Body of pancreas (tissue), 4 donors: ENCODE data around the gene ABI3BP. TPM values are rescaled to one million over a fixed set of nuclear protein-coding genes. Genes with fewer than 3 reads are reported as not detected.

Experiments used
- ATAC-seq: fragments of 150-250 bp; one replicate; pipeline ENCODE4 v1.9.1; 2016
- DNase-seq, 4 donors: peaks; one replicate each; pipeline ENCODE4 v3.0.0-alpha.2; 2019
- H3K27ac ChIP-seq, 4 donors: fragments of 200-600 bp; sonication (generic); 1 replicate in 3 of 4; 2 replicates in 1 of 4; pipeline versions ENCODE4 v1.5.1 to v1.6.1; 2016 to 2019; ENCODE audit warnings: mild to moderate bottlenecking in 1 of 4, mixed read lengths in 1 of 4, moderate library complexity in 1 of 4
- H3K27me3 ChIP-seq, 2 donors: fragments of 200-600 bp; sonication (generic); one replicate each; pipeline ENCODE4 v1.6.0; 2016; ENCODE audit warnings: mild to moderate bottlenecking in 1 of 2
- H3K36me3 ChIP-seq, 2 donors: fragments of 200-600 bp; sonication (generic); replicated peaks in 1 of 2; 2 replicates each; pipeline ENCODE4 v1.5.1; 2016; ENCODE audit warnings: low read depth in 2 of 2; ENCODE audit not compliant: insufficient read depth in 1 of 2
- H3K4me1 ChIP-seq: fragments of 200-600 bp; sonication (generic); one replicate; pipeline ENCODE4 v1.6.0; 2016
- H3K4me3 ChIP-seq, 2 donors: fragments of 200-600 bp; sonication (generic); 1 replicate in 1 of 2; 2 replicates in 1 of 2; pipeline ENCODE4 v1.5.1; 2016 to 2019
- H3K9me3 ChIP-seq, 3 donors: fragments of 200-600 bp; sonication (generic); 1 replicate in 2 of 3; 2 replicates in 1 of 3; pipeline ENCODE4 v1.5.1; 2016
- CTCF ChIP-seq, 7 experiments: fragments of 450-650 bp in 4 of 7; fragments of 200-600 bp in 3 of 7; sonication (generic) in 3 of 7; IDR thresholded peaks; one replicate each; pipeline ENCODE4 v1.5.1; 2016 to 2019; ENCODE audit warnings: antibody characterized with exemption in 7 of 7
- POLR2A ChIP-seq, 3 donors: fragments of 450-650 bp; IDR thresholded peaks; one replicate each; pipeline ENCODE4 v1.6.1; 2016; ENCODE audit warnings: antibody characterized with exemption in 3 of 3, mild to moderate bottlenecking in 2 of 3
- WGBS, 2 donors: methylation state at CpG; one replicate each; pipeline ENCODE4 v1.1.5; 2017; 5-methylcytosine and 5-hydroxymethylcytosine counted together
- intact Hi-C: fragments of 100-400 bp; cut with DNase I; formaldehyde crosslinking; loops from one replicate; pipeline ENCODE4 v1.15.1; 2023
- total RNA-seq, 2 donors: library from RNA; depleted of rRNA; stranded (reverse); fragments of >200 nt; gene quantifications; one replicate each; pipeline ENCODE4 v1.1.0, GENCODE V29; 2016

The ABI3BP gene
- total RNA-seq, 2 donors from 2014 or later = 9.3 to 19.8 TPM

GRCh38 chr3:100988080-100988479 is 5.1 kb downstream of the ABI3BP start:
- 33 to 50% methylated on average over 1 of the region's 1 CpG for WGBS, 2 donors
- no peak overlapping the region for H3K27ac ChIP-seq
- H3K4me3 ChIP-seq = no peak overlapping the region
- no peaks in the 10 kb centered on the region for H3K27me3 ChIP-seq
- DNase-seq (peak in 2 of 4 donors; percentile 15 to 22), ATAC-seq (no peak)
- TF ChIP-seq POLR2A (IDR thresholded peaks at IDR 0.05) (no peak), CTCF (IDR thresholded peaks at IDR 0.05) (no peak)
- no peaks in the 10 kb centered on the region for H3K36me3 ChIP-seq
- intact Hi-C loops = no loop called here
- no peaks in the 10 kb centered on the region for H3K9me3 ChIP-seq
- peaks cover 9% of the 10 kb centered on the region for H3K4me1 ChIP-seq

GRCh38 chr3:100984308-100984707 is 8.9 kb downstream of the ABI3BP start:
- no peak for DNase-seq
- intact Hi-C loops = no loop called here
- H3K27ac ChIP-seq = no peak overlapping the region
- ATAC-seq = no peak
- H3K4me1 ChIP-seq = no peaks in the 10 kb centered on the region
- H3K4me3 ChIP-seq = no peak overlapping the region
- no peaks in the 10 kb centered on the region for H3K27me3 ChIP-seq
- H3K36me3 ChIP-seq = no peaks in the 10 kb centered on the region
- TF ChIP-seq CTCF (IDR thresholded peaks at IDR 0.05) (no peak), POLR2A (IDR thresholded peaks at IDR 0.05) (no peak)
- no peaks in the 10 kb centered on the region for H3K9me3 ChIP-seq

GRCh38 chr3:100982710-100983109 is 10.5 kb downstream of the ABI3BP start:
- TF ChIP-seq POLR2A (IDR thresholded peaks at IDR 0.05) (no peak), CTCF (IDR thresholded peaks at IDR 0.05) (no peak)
- DNase-seq (peak in 3 of 4 donors; percentile 15 to 24 (median 21)), ATAC-seq (peak; percentile 30)
- 23 to 27% methylated on average over 4 of the region's 4 CpGs for WGBS, 2 donors
- Histone ChIP-seq H3K4me1 (no peaks in the 10 kb centered on the region), H3K4me3 (no peak overlapping the region), H3K36me3 (no peaks in the 10 kb centered on the region), H3K27ac (peak overlapping the region in 1 of 4 donors; percentile 42), H3K27me3 (no peaks in the 10 kb centered on the region), H3K9me3 (no peaks in the 10 kb centered on the region)
- intact Hi-C loops = no loop called here

- TF ChIP-seq CTCF (IDR thresholded peaks at IDR 0.05) (no peak), POLR2A (IDR thresholded peaks at IDR 0.05) (no peak)
- ATAC-seq (no peak), DNase-seq (no peak)
- Histone ChIP-seq H3K4me3 (no peak overlapping the region), H3K4me1 (no peaks in the 10 kb centered on the region), H3K27ac (no peak overlapping the region), H3K9me3 (no peaks in the 10 kb centered on the region), H3K36me3 (no peaks in the 10 kb centered on the region), H3K27me3 (no peaks in the 10 kb centered on the region)
- 65 to 80% methylated on average over 3 of the region's 3 CpGs for WGBS, 2 donors
- intact Hi-C loops = no loop called here
Measured at GRCh38 chr3:100981164-100981911, 11.9 kb downstream of the ABI3BP start.
